ENCODE data around the gene SCD5. TPM values are rescaled to one million over a fixed set of nuclear protein-coding genes. Genes with fewer than 3 reads are reported as not detected.

The SCD5 gene
- total and polyA plus RNA-seq, 2 donors (not counting 3 experiments of a cell fraction or from before 2014, with no cell fraction given): 38.4 to 38.5 TPM

- dilution Hi-C loops (cut with MboI; ENCODE audit: extremely low pct_ligation_motif_present, low sequenced_read_pairs): no loop called here
- H3K4me2 ChIP-seq (ENCODE audit: insufficient read depth, low read length): no peak overlapping the region
- intact Hi-C loops (cut with micrococcal nuclease): no loop called here
- CTCF ChIA-PET: no interaction called here
- no peaks in the 10 kb centered on the region for H3K9me1 ChIP-seq (replicated peaks; ENCODE audit: control insufficient read depth, extremely low read depth, insufficient read depth, low read length)
- no peak overlapping the region for H3K27ac ChIP-seq (ENCODE audit: insufficient read depth, low read depth, low read length)
- no TSS peak for BruUV-seq (replicated peaks)
- no peak overlapping the region for H2AFZ ChIP-seq (ENCODE audit: low read depth, low read length)
- H3K27me3 ChIP-seq (ENCODE audit: control insufficient read depth in 2 of 2, insufficient read depth in 2 of 2, low read length in 2 of 2): no peaks in the 10 kb centered on the region
- H3K4me3 ChIP-seq (replicated peaks in 1 of 3; ENCODE audit: insufficient read depth in 1 of 3, low read depth in 1 of 3, low read length in 3 of 3): no peak overlapping the region
- H3K9ac ChIP-seq (replicated peaks; ENCODE audit: extremely low read depth, insufficient read depth, low read length): no peak overlapping the region
- H3K79me2 ChIP-seq (ENCODE audit: control insufficient read depth, insufficient read depth, low read length): no peaks in the 10 kb centered on the region
- TF ChIP-seq, protein P1, sequence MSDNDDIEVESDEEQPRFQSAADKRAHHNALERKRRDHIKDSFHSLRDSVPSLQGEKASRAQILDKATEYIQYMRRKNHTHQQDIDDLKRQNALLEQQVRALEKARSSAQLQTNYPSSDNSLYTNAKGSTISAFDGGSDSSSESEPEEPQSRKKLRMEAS (IDR thresholded peaks at IDR 0.05; ENCODE audit: insufficient read depth, insufficient read length): no peak
- TF ChIP-seq GATA2 (IDR thresholded peaks at IDR 0.05; ENCODE audit: insufficient read depth, insufficient read length, low read depth, low read length) (no peak), EZH2 (IDR thresholded peaks at IDR 0.05; ENCODE audit: borderline replicate concordance, low read depth, low read length, severe bottlenecking) (no peak), JUN (IDR thresholded peaks at IDR 0.05; ENCODE audit: borderline replicate concordance, insufficient read depth, insufficient read length, low read depth) (no peak), FOS (IDR thresholded peaks at IDR 0.05; ENCODE audit: borderline replicate concordance, insufficient read depth, low read length) (no peak), MYC (IDR thresholded peaks at IDR 0.05; ENCODE audit: low read depth, low read length) (no peak), POLR2AphosphoS5 (IDR thresholded peaks at IDR 0.05; ENCODE audit: insufficient read depth, low read depth, low read length) (no peak), POLR2A (IDR thresholded peaks at IDR 0.05; ENCODE audit: low read depth, low read length) (no peak)
- TF ChIP-seq, protein P2, sequence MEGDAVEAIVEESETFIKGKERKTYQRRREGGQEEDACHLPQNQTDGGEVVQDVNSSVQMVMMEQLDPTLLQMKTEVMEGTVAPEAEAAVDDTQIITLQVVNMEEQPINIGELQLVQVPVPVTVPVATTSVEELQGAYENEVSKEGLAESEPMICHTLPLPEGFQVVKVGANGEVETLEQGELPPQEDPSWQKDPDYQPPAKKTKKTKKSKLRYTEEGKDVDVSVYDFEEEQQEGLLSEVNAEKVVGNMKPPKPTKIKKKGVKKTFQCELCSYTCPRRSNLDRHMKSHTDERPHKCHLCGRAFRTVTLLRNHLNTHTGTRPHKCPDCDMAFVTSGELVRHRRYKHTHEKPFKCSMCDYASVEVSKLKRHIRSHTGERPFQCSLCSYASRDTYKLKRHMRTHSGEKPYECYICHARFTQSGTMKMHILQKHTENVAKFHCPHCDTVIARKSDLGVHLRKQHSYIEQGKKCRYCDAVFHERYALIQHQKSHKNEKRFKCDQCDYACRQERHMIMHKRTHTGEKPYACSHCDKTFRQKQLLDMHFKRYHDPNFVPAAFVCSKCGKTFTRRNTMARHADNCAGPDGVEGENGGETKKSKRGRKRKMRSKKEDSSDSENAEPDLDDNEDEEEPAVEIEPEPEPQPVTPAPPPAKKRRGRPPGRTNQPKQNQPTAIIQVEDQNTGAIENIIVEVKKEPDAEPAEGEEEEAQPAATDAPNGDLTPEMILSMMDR (IDR thresholded peaks at IDR 0.05; ENCODE audit: extremely low read depth in 1 of 2, insufficient read depth in 1 of 2, low read depth in 1 of 2, low read length in 2 of 2): no peak
- no peaks in the 10 kb centered on the region for H3K9me3 ChIP-seq (replicated peaks; ENCODE audit: control insufficient read depth, insufficient read depth, low read length)
- FAIRE-seq: no peak
- no peak for DNase-seq (ENCODE audit: low read depth, low spot score)
- no peaks in the 10 kb centered on the region for H3K4me1 ChIP-seq (ENCODE audit: control insufficient read depth, extremely low read depth, insufficient read depth, low read length)
- H4K20me1 ChIP-seq (replicated peaks; ENCODE audit: control insufficient read depth, extremely low read depth, insufficient read depth, low read length): peaks cover 2% of the 10 kb centered on the region
- POLR2A ChIA-PET: no interaction called here
- no peaks in the 10 kb centered on the region for H3K36me3 ChIP-seq (ENCODE audit: control insufficient read depth in 2 of 2, extremely low read depth in 1 of 2, insufficient read depth in 2 of 2, low read length in 2 of 2)
These were observed 42.9 kb downstream of the SCD5 start for GRCh38 chr4:82755650-82756049.

Data from endothelial cell of umbilical vein (primary cell).